Stomach (tissue), 9 donors: ENCODE data around the gene RSPRY1. TPM values are rescaled to one million over a fixed set of nuclear protein-coding genes. Genes with fewer than 3 reads are reported as not detected.

Experiments
- DNase-seq, 2 donors: peaks; one replicate each; pipeline versions ENCODE4 v3.0.0 to v3.0.0-alpha.2; 2013 to 2019
- H3K27ac ChIP-seq, 5 donors: fragments of 200-600 bp in 4 of 5; sonication (generic) in 4 of 5; one replicate each; pipeline ENCODE4 v1.5.1; 2013 to 2019; ENCODE audit warnings: mild to moderate bottlenecking in 1 of 5, moderate library complexity in 1 of 5
- H3K27me3 ChIP-seq, 3 donors: fragments of 200-600 bp; sonication (generic); one replicate each; pipeline ENCODE4 v1.5.1; 2017 to 2019; ENCODE audit warnings: mixed run types in 1 of 3
- H3K36me3 ChIP-seq, 4 donors: fragments of 200-600 bp; sonication (generic); 1 replicate in 3 of 4; 2 replicates in 1 of 4; pipeline ENCODE4 v1.5.1; 2016 to 2019
- H3K4me1 ChIP-seq, 4 donors: fragments of 200-600 bp; sonication (generic); one replicate each; pipeline ENCODE4 v1.5.1; 2016 to 2019
- H3K4me3 ChIP-seq, 4 donors: fragments of 200-600 bp; sonication (generic) in 3 of 4; one replicate each; pipeline ENCODE4 v1.5.1; 2016 to 2019; ENCODE audit warnings: mild to moderate bottlenecking in 1 of 4
- H3K9me3 ChIP-seq, 4 donors: fragments of 200-600 bp; sonication (generic); one replicate each; pipeline ENCODE4 v1.5.1; 2016 to 2019
- EP300 ChIP-seq: sonication (generic); formaldehyde crosslinking; IDR thresholded peaks from one replicate; pipeline ENCODE4 v1.6.1; 2017; ENCODE audit warnings: antibody characterized with exemption
- POLR2A ChIP-seq, 4 donors: fragments of 450-650 bp; IDR thresholded peaks; one replicate each; pipeline ENCODE4 v1.6.1; 2016; ENCODE audit warnings: antibody characterized with exemption in 4 of 4, control low read depth in 2 of 4, mild to moderate bottlenecking in 1 of 4, moderate library complexity in 1 of 4
- POLR2AphosphoS5 ChIP-seq, 3 donors: sonication (generic); formaldehyde crosslinking; IDR thresholded peaks; one replicate each; pipeline ENCODE4 v1.6.1; 2016; ENCODE audit warnings: antibody characterized with exemption in 3 of 3
- WGBS, 5 donors: extraction: QIAGEN DNeasy Blood & Tissue Kit in 3 of 5; methylation state at CpG; one replicate each; pipeline versions ENCODE4 v1.1.5 to v1.1.7; 2013 to 2018; 5-methylcytosine and 5-hydroxymethylcytosine counted together
- intact Hi-C: fragments of 100-400 bp; cut with DNase I; formaldehyde crosslinking; loops from one replicate; pipeline ENCODE4 v1.15.1; 2023; ENCODE audit warnings: low total_unique reads
- polyA plus RNA-seq, 3 donors: library from polyadenylated mRNA; stranded (reverse); fragments of 200-250 nt; gene quantifications; one replicate each; pipeline ENCODE4 v1.2.3, GENCODE V29; 2013
- total RNA-seq, 5 donors: library from RNA; depleted of rRNA; stranded (reverse); fragments of >200 nt; gene quantifications; one replicate each; pipeline versions ENCODE4 v1.1.0 to v1.2.3, GENCODE V29; 2014 to 2016
- TF ChIP-seq, protein P1 (sequence below), 7 experiments: fragments of 450-650 bp in 4 of 7; fragments of 200-600 bp in 3 of 7; sonication (generic) in 3 of 7; IDR thresholded peaks; one replicate each; pipeline ENCODE4 v1.5.1; 2016 to 2019; ENCODE audit warnings: antibody characterized with exemption in 7 of 7, control low read depth in 2 of 7, mild to moderate bottlenecking in 1 of 7
- donor health status: healthy with polysubstance abuse.
- donor health status: Bipolar disorder and iron deficiency.
- donor health status: healthy.

Gene RSPRY1
- total and polyA plus RNA-seq, 8 donors = 5.5 to 110 (median 13.3) TPM

DNA sequence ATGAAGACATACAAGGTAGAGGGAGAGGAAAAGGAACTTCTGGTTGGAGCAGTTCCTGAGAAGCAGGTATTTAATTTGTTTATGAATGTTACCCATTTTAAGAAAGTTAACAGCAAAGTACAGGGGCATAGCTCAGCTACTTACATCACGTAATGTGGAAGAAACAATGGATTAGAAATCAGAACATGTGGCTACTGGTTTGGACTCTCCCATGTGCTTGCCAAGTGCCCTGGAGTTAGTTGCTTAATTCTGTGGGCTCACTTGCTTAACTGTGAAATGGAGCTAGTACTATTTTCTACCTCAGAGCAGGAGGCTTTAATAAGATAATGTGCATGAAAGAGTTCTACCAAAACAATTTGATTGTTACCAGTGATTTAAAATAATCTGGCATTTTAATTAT is 27.3 kb downstream of the RSPRY1 start:
- Histone ChIP-seq H3K4me3 (no peak overlapping the region), H3K36me3 (peaks cover 74 to 100% (median 100%) of the 10 kb centered on the region in 4 donors), H3K4me1 (no peaks in the 10 kb centered on the region), H3K9me3 (peaks cover 0 to 23% (median 13%) of the 10 kb centered on the region in 4 donors), H3K27me3 (no peaks in the 10 kb centered on the region), H3K27ac (no peak overlapping the region)
- DNase-seq = no peak
- intact Hi-C loops = no loop called here
- WGBS, 5 donors = 91 to 97% (median 94%) methylated on average over 1 of the region's 1 CpG
- TF ChIP-seq POLR2A (IDR thresholded peaks at IDR 0.05) (no peak), EP300 (no peak), POLR2AphosphoS5 (IDR thresholded peaks at IDR 0.05) (no peak)
- TF ChIP-seq, protein P1, sequence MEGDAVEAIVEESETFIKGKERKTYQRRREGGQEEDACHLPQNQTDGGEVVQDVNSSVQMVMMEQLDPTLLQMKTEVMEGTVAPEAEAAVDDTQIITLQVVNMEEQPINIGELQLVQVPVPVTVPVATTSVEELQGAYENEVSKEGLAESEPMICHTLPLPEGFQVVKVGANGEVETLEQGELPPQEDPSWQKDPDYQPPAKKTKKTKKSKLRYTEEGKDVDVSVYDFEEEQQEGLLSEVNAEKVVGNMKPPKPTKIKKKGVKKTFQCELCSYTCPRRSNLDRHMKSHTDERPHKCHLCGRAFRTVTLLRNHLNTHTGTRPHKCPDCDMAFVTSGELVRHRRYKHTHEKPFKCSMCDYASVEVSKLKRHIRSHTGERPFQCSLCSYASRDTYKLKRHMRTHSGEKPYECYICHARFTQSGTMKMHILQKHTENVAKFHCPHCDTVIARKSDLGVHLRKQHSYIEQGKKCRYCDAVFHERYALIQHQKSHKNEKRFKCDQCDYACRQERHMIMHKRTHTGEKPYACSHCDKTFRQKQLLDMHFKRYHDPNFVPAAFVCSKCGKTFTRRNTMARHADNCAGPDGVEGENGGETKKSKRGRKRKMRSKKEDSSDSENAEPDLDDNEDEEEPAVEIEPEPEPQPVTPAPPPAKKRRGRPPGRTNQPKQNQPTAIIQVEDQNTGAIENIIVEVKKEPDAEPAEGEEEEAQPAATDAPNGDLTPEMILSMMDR (IDR thresholded peaks at IDR 0.05) = no peak

DNA sequence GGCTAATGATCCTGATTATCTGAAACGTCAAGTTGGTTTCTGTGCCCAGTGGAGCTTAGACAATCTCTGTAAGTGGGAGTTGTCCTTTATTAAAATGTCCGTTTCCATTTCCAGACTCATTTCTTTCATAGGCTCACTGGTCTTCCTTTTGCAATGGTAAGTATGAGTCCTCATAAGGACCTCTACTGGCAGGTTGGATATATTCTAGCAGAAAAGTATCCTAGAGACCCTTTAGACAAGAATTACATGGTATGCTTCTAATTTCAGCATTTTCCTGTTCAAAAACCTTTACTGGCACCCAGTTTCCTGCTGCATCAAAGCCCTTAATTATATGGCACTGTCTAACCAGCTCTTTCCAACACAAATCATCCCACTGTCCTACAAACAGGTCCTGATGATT is 30.8 kb downstream of the RSPRY1 start:
- Histone ChIP-seq H3K27ac (no peak overlapping the region), H3K4me1 (no peaks in the 10 kb centered on the region), H3K36me3 (peaks cover 70 to 98% (median 97%) of the 10 kb centered on the region in 4 donors), H3K9me3 (peaks cover 0 to 23% (median 13%) of the 10 kb centered on the region in 4 donors), H3K4me3 (no peak overlapping the region), H3K27me3 (no peaks in the 10 kb centered on the region)
- WGBS, 5 donors = 91 to 96% (median 94%) methylated on average over 2 of the region's 2 CpGs
- DNase-seq = no peak
- TF ChIP-seq EP300 = no peak
- no peak for TF ChIP-seq POLR2AphosphoS5 (IDR thresholded peaks at IDR 0.05)
- TF ChIP-seq, protein P1 (IDR thresholded peaks at IDR 0.05) = no peak
- no peak for TF ChIP-seq POLR2A (IDR thresholded peaks at IDR 0.05)
- intact Hi-C loops = no loop called here

DNA sequence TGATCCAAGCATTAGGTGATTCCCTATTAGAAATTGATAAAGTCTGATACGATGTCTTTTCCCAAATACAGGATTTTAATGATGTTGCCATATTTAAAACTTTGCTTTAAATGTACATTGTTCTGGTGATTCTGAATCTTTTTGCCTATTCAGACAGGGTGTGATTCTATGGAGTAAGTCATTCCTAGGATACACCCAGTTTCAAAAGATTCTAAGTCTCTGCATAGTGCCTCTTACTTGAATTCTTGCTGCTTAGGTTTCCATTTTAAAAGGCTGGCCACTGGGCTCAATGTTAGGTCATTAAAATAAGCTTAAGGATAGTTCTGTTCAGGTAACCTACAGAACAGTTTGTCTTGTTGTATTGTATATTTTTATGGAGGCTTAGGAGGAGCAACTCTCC is 36.9 kb downstream of the RSPRY1 start:
- Histone ChIP-seq H3K4me1 (no peaks in the 10 kb centered on the region), H3K9me3 (peaks cover 0 to 1% (median 0%) of the 10 kb centered on the region in 4 donors), H3K36me3 (peaks cover 54 to 98% (median 97%) of the 10 kb centered on the region in 4 donors), H3K27me3 (no peaks in the 10 kb centered on the region), H3K27ac (no peak overlapping the region), H3K4me3 (no peak overlapping the region)
- WGBS, 5 donors = 94 to 100% (median 95%) methylated on average over 1 of the region's 1 CpG
- no peak for TF ChIP-seq POLR2A (IDR thresholded peaks at IDR 0.05)
- no peak for TF ChIP-seq EP300
- TF ChIP-seq POLR2AphosphoS5 (IDR thresholded peaks at IDR 0.05) = no peak
- TF ChIP-seq, protein P1 (IDR thresholded peaks at IDR 0.05) = no peak
- no peak for DNase-seq
- intact Hi-C loops = no loop called here

DNA sequence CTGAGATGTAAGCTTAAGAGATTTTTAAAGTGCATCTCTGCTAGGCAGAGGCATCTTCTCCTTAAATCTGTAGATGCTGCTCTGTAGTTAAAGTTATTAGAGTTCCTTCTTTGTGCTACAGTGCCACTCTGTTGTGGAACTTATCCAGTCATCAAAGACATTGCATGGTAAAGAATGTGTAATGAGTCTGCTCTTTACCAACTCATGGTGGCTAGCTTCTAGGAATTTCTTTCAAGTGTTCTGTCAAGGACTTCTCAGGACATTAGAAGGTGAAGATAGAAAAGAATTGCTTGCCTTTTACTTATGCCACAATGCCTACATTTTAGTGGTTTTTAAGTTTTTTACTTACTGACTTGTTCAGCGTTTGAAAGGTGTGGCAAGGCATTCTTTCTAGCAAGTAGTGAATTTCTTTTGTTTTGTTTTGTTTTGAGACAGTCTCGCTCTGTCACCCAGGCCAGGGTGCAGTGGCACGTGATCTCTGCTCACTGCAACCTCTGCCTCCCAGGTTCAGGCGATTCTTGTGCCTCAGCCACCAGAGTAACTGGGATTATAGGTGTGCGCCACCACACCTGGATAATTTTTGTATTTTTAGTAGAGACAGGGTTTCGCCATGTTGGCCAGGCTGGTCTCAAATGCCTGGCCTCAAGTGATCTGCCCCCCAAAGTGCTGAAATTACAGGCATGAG is 38.7 kb downstream of the RSPRY1 start:
- TF ChIP-seq POLR2A (IDR thresholded peaks at IDR 0.05) (no peak), EP300 (no peak), POLR2AphosphoS5 (IDR thresholded peaks at IDR 0.05) (no peak)
- TF ChIP-seq, protein P1 (IDR thresholded peaks at IDR 0.05) = no peak
- Histone ChIP-seq H3K27me3 (no peaks in the 10 kb centered on the region), H3K4me1 (no peaks in the 10 kb centered on the region), H3K9me3 (no peaks in the 10 kb centered on the region), H3K4me3 (no peak overlapping the region), H3K36me3 (peaks cover 55 to 100% (median 98%) of the 10 kb centered on the region in 4 donors), H3K27ac (no peak overlapping the region)
- WGBS, 5 donors = 92 to 98% (median 96%) methylated on average over 6 of the region's 6 CpGs
- DNase-seq = no peak
- intact Hi-C loops = no loop called here
